ENCODE results near the gene IPO8. TPM values are rescaled to one million over a fixed set of nuclear protein-coding genes. Genes with fewer than 3 reads are reported as not detected.
"Not testable (repeated sequence)": the region's sequence is repeated elsewhere in the genome, so short reads cannot be mapped to it uniquely, and the experiment has no call there.

IPO8 gene
- total and polyA plus RNA-seq, 2 donors = 28.2 to 63.0 TPM

DNA sequence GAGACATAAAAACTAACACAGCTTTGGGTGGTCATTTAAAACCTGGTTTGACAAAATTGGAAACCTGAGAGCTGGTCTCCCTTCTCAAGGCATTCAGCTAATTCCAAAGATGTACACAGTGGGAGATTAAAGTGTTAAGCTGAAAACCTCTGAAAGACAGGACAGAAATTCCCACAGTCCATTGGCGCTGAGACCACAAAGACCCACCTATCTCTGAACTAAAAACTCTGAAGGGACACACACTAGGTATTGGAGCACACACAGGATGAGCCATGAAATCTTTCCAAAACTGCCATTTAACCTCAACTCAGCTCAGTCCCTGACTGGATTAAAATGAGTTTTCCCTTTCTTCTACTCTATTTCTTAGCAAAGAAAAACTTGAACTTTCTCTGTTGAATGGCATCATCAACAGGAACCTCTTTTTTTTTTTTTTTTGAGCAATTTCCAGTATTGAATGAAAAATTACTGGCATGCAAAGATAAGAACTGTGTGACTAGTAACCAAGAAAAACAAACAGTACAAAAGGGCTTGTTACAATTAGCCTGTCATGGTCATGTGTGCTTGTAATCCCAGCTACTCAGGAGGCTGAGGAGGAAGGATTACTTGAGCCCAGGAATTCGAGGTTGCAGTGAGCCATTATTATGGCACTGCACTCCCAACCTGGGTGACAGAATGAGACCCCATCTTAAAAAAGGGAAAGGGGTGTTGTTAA, 82.4 kb downstream of the IPO8 start:
- Histone ChIP-seq H3K27ac (ENCODE audit: low read depth) (no peak overlapping the region), H3K4me1 (ENCODE audit: insufficient read depth) (no peaks in the 10 kb centered on the region), H3K4me3 (ENCODE audit: low read depth, low read length) (no peak overlapping the region), H3K36me3 (ENCODE audit: insufficient read depth) (no peaks in the 10 kb centered on the region)
- DNase-seq (ENCODE audit: extremely low spot score) = no peak
- 43% methylated on average over 2 of the region's 2 CpGs for WGBS

DNA sequence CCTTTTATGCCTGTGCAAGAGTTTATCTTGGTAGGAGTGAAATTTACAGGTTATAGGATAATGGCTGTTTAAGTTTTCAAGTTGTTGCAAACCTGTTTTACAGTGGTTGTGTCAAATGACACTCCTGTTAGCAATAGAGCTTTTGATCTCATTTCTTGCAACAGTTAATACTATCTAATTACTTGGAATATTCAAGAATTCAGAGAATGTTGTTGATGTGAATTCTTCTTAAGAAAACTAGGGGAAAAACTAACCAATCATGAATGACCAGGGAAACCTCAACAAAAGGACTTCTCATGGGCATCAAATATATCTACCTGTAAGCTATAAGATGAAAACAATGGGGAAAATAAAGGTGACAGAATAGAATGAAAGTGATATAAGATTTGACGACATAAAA, 85.0 kb downstream of the IPO8 start:
- WGBS = 97% methylated on average over 1 of the region's 1 CpG
- Histone ChIP-seq H3K36me3 (ENCODE audit: insufficient read depth) (no peaks in the 10 kb centered on the region), H3K4me3 (ENCODE audit: low read depth, low read length) (no peak overlapping the region), H3K27ac (ENCODE audit: low read depth) (no peak overlapping the region), H3K4me1 (ENCODE audit: insufficient read depth) (no peaks in the 10 kb centered on the region)
- no peak for DNase-seq (ENCODE audit: extremely low spot score)

DNA sequence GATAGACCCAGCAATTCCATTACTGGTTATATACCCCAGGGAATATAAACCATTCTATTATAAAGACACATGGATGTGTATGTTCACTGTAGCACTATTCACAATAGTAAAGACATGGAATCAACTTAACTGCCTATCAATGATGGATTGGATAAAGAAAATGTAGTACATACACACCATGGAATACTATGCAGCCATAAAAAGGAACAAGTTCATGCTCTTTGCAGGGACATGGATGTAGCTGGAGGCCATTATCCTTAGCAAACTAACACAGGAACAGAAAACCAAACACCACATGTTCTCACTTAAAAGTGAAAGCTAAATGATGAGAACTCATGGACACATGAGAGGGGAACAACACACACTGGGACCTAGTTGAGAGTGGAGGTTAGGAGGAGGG, 85.8 kb downstream of the IPO8 start:
- H3K27ac ChIP-seq (ENCODE audit: low read depth); H3K4me1 ChIP-seq (ENCODE audit: insufficient read depth); DNase-seq (ENCODE audit: extremely low spot score); H3K36me3 ChIP-seq (ENCODE audit: insufficient read depth); H3K4me3 ChIP-seq (ENCODE audit: low read depth, low read length): not testable (repeated sequence)

DNA sequence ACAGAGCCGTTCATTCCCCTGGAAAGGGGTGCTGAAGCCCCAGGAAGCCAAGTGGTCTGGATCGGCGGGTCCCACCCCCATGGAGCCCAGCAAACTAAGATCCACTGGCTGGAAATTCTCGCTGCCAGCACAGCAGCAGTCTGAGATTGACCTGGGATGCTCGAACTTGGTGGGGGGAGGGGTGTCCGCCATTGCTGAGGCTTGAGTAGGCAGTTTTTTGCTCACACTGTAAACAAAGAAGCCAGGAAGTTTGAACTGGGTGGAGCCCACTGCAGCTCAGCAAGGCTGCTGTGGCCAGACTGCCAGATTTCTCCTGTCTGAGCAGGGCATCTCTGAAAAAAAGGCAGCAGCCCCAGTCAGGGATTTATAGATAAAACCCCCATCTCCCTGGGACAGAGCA, 91.4 kb downstream of the IPO8 start:
- not testable (repeated sequence) for H3K4me3 ChIP-seq (ENCODE audit: low read depth, low read length); H3K36me3 ChIP-seq (ENCODE audit: insufficient read depth); H3K4me1 ChIP-seq (ENCODE audit: insufficient read depth); DNase-seq (ENCODE audit: extremely low spot score); H3K27ac ChIP-seq (ENCODE audit: low read depth)
- WGBS = 57% methylated on average over 6 of the region's 6 CpGs

DNA sequence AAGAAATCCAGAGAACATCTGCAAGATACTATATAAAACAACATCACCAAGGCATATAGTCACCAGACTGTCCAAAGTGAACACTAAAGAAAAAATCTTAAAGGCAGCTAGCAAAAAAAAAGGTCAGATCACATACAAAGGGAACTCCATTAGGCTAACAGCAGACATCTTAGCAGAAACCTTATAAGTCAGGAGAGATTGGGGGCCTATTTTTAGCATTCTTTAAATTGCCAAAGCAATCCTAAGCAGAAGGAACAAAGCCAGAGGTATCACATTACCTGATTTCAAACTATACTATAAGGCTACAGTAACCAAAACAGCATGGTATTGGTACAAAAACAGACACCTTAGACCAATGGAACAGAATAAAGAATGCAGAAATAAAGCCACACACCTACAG, 92.5 kb downstream of the IPO8 start:
- Histone ChIP-seq H3K27ac (ENCODE audit: low read depth) (no peak overlapping the region), H3K4me3 (ENCODE audit: low read depth, low read length) (no peak overlapping the region), H3K36me3 (ENCODE audit: insufficient read depth) (no peaks in the 10 kb centered on the region), H3K4me1 (ENCODE audit: insufficient read depth) (no peaks in the 10 kb centered on the region)
- no peak for DNase-seq (ENCODE audit: extremely low spot score)

DNA sequence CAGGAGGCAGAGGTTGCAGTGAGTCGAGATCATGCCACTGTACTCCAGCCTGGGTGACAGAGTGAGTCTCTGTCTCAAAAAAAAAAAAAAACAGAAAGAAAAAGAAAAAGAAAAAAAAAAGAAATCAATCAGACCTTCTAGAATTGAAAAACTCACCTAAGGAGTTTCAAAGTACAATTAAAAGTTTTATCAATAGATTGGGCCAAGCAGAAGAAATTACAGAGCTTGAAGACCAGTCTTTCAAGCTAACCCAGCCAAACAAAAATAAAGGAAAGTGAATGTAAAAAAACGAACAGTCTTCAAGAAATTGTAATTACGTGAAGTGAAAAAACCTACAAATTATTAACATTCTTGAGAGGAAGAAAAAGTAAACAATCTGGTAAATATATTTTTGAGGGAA, 93.0 kb downstream of the IPO8 start:
- WGBS = 94% methylated on average over 3 of the region's 3 CpGs
- no peak overlapping the region for H3K27ac ChIP-seq (ENCODE audit: low read depth)
- H3K36me3 ChIP-seq (ENCODE audit: insufficient read depth) = no peaks in the 10 kb centered on the region
- no peak overlapping the region for H3K4me3 ChIP-seq (ENCODE audit: low read depth, low read length)
- DNase-seq (ENCODE audit: extremely low spot score) = no peak
- H3K4me1 ChIP-seq (ENCODE audit: insufficient read depth) = no peaks in the 10 kb centered on the region

DNA sequence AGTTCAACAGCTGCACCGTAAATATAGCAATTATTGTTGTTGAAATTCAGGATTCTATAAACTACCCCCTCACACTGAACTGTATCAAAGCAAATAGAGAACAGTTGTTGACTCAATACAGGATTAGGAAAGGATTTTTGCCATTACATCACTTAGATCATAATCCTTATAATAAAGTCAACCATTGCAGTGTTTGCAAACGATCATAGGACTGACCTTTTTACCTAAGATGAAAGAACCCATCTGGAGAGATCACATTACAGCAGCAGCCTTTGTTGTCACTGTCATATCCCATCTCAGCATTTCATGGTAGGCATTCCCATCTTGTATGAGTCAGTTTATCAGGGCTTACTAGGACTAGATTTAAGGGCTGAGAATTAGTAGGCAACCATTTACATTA, 96.1 kb downstream of the IPO8 start:
- 19% methylated on average over 2 of the region's 2 CpGs for WGBS
- Histone ChIP-seq H3K36me3 (ENCODE audit: insufficient read depth) (no peaks in the 10 kb centered on the region), H3K27ac (ENCODE audit: low read depth) (no peak overlapping the region), H3K4me3 (ENCODE audit: low read depth, low read length) (no peak overlapping the region), H3K4me1 (ENCODE audit: insufficient read depth) (no peaks in the 10 kb centered on the region)
- DNase-seq (ENCODE audit: extremely low spot score) = no peak

DNA sequence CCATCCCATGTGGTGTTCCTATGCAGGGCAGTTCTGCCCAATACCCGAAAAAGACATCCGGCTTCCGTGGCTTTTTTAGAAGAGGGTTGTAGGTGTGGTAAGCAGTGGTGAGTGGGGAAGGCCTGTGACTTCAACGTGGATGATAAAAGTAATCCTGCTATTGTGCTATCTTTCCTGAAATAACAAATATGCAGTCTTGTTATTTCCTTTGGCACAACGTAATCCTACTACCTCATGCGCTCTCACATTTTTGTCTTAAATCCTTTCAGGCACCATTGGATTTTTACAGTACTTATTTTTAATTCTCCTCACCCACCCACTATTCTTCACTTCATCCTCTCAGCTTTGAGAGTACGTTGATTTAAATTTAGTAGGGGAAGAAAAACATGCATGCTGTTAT, 96.8 kb downstream of the IPO8 start:
- 44% methylated on average over 7 of the region's 7 CpGs for WGBS
- H3K4me1 ChIP-seq (ENCODE audit: insufficient read depth) = no peaks in the 10 kb centered on the region
- no peak for DNase-seq (ENCODE audit: extremely low spot score)
- H3K27ac ChIP-seq (ENCODE audit: low read depth) = no peak overlapping the region
- no peak overlapping the region for H3K4me3 ChIP-seq (ENCODE audit: low read depth, low read length)
- no peaks in the 10 kb centered on the region for H3K36me3 ChIP-seq (ENCODE audit: insufficient read depth)

DNA sequence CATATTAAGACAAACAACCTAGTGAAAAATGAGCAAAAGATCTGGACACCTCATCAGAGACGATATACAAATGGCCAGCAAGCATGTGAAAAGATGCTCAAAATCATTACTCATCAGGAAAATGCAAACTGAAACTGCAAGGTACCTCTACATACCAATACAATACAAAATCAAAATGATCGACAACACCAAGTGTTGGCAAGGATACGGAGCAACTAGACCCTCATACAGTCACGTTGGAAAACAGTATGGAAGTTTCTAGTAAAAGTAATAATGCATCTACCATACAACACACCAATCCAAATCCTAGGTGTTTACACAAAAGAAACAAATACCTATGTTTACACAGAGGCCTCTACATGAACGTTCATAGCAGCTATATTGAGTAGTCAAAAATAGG, 99.9 kb downstream of the IPO8 start:
- WGBS = 89% methylated on average over 5 of the region's 5 CpGs
- no peak overlapping the region for H3K4me3 ChIP-seq (ENCODE audit: low read depth, low read length)
- H3K4me1 ChIP-seq (ENCODE audit: insufficient read depth) = no peaks in the 10 kb centered on the region
- H3K27ac ChIP-seq (ENCODE audit: low read depth) = no peak overlapping the region
- no peak for DNase-seq (ENCODE audit: extremely low spot score)
- no peaks in the 10 kb centered on the region for H3K36me3 ChIP-seq (ENCODE audit: insufficient read depth)

DNA sequence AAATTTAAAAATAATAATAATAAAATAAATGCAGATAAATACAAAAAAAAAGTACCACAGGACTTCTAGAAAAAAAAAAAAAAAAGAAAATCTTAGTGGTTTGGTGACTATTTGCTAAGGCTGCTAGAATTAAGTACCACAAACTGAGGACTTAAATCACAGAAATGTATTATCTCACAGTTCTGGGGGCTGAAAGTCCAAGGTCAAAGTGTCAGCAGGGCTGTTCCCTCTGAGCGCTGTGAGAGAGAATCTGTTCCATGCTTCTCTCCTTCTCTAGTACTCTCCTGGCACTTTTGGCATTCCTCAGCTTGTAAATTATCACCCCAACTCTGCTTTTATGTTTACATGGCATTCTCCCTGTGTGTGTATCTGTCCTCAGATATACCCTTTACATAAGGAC, 101.2 kb downstream of the IPO8 start:
- WGBS = 90% methylated on average over 1 of the region's 1 CpG
- Histone ChIP-seq H3K4me3 (ENCODE audit: low read depth, low read length) (no peak overlapping the region), H3K27ac (ENCODE audit: low read depth) (no peak overlapping the region), H3K36me3 (ENCODE audit: insufficient read depth) (no peaks in the 10 kb centered on the region), H3K4me1 (ENCODE audit: insufficient read depth) (no peaks in the 10 kb centered on the region)
- DNase-seq (ENCODE audit: extremely low spot score) = no peak

DNA sequence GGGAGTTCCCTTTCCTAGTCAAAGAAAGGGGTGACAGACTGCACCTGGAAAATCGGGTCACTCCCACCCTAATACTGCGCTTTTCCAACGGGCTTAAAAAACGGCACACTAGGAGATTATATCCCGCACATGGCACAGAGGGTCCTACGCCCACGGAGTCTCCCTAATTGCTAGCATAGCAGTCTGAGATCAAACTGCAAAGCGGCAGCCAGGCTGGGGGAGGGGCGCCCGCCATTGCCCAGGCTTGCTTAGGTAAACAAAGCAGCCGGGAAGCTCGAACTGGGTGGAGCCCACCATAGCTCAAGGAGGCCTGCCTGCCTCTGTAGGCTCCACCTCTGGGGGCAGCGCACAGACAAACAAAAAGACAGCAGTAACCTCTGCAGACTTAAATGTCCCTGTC, 107.1 kb downstream of the IPO8 start:
- 71% methylated on average over 13 of the region's 13 CpGs for WGBS
- not testable (repeated sequence) for H3K4me1 ChIP-seq (ENCODE audit: insufficient read depth); H3K4me3 ChIP-seq (ENCODE audit: low read depth, low read length); DNase-seq (ENCODE audit: extremely low spot score); H3K27ac ChIP-seq (ENCODE audit: low read depth); H3K36me3 ChIP-seq (ENCODE audit: insufficient read depth)

DNA sequence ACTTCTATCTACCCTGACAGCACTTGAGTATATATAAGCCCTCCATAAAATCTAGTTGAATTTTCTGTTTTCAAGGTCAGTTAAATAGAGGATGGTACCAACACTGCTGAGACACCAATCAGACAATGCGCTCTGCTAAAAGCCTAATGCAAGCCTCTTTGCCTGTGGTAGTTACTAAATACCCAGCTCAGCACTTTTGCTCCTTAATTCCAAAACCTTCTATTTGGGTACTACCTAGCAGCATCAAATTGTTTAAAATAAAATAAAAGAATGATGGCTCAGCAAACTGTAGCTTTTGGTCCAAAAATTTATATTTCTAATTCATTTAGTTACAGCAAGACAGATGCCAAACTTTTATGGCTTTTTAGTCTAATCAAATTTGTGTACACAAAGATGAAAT, 107.9 kb downstream of the IPO8 start:
- H3K27ac ChIP-seq (ENCODE audit: low read depth) = no peak overlapping the region
- 97% methylated on average over 1 of the region's 1 CpG for WGBS
- H3K36me3 ChIP-seq (ENCODE audit: insufficient read depth) = peaks cover 2% of the 10 kb centered on the region
- H3K4me1 ChIP-seq (ENCODE audit: insufficient read depth) = no peaks in the 10 kb centered on the region
- H3K4me3 ChIP-seq (ENCODE audit: low read depth, low read length) = no peak overlapping the region
- DNase-seq (ENCODE audit: extremely low spot score) = no peak

DNA sequence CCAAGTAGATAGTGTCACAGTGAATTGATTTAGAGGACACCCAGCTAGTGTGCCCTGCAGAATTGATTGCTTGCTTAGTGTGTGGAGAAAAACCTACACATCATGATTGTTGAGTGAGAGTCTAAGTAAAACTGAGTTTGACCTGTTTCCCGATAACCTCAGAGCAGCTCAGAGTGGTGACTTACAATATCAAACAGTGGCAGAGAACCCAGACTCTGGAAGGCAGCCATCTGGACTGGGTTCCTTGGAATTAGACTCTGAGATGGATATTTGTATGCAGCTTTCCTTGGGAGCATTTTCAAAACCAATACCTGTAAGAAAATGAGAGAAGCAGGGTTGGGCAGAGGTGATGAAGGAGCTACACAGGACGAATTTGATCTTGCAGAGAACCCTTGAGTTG, 109.8 kb downstream of the IPO8 start:
- no peaks in the 10 kb centered on the region for H3K4me1 ChIP-seq (ENCODE audit: insufficient read depth)
- 85% methylated on average over 2 of the region's 2 CpGs for WGBS

DNA sequence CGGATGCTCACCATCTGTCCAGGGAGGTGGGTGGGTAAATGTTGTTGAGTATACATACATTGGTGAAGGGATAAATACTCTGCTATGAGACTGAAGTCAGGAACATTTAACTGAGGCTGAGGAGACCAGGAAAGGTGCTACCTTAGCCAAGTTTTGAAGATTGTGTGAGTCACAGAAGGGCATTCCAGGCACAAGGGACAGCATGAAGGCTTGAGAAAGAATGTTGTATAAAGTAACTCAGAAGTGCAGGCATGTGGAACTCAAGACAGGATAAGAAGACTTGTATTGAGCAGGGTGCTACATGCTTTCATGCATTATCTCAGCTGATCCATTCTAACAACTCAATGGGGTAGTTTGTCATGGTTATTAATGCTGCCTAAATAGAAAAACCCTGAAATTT, 112.7 kb downstream of the IPO8 start:
- Histone ChIP-seq H3K4me1 (ENCODE audit: insufficient read depth) (no peaks in the 10 kb centered on the region), H3K27ac (ENCODE audit: low read depth) (no peak overlapping the region), H3K4me3 (ENCODE audit: low read depth, low read length) (no peak overlapping the region), H3K36me3 (ENCODE audit: insufficient read depth) (peaks cover 2% of the 10 kb centered on the region)
- WGBS = 88% methylated on average over 1 of the region's 1 CpG
- DNase-seq (ENCODE audit: extremely low spot score) = no peak

More for the DNA sequence above, 109.8 kb downstream of the IPO8 start:
- peaks cover 2% of the 10 kb centered on the region for H3K36me3 ChIP-seq (ENCODE audit: insufficient read depth)
- H3K27ac ChIP-seq (ENCODE audit: low read depth) = no peak overlapping the region
- H3K4me3 ChIP-seq (ENCODE audit: low read depth, low read length) = no peak overlapping the region
- DNase-seq (ENCODE audit: extremely low spot score) = no peak

DNA sequence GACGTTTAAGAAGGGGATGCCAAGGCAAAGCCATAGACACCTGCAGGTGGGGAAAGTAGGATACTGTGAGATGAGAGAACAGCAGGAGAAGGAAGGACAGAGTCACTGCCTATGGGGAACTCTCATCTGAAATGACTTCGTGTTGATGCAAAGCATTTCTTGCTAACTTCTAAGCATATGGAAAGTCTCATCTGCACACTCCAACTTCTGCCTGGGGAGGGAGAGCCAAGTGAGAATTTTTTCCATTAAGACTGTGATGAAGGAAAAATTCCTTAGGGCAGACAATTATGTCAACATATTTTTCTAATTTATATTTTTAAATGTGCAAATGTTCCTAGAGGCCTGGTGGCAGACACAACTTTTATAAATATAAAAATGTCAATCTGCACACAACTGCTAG, 115.3 kb downstream of the IPO8 start:
- 32% methylated on average over 2 of the region's 2 CpGs for WGBS
- H3K4me1 ChIP-seq (ENCODE audit: insufficient read depth) = no peaks in the 10 kb centered on the region
- no peak overlapping the region for H3K27ac ChIP-seq (ENCODE audit: low read depth)
- H3K4me3 ChIP-seq (ENCODE audit: low read depth, low read length) = no peak overlapping the region
- DNase-seq (ENCODE audit: extremely low spot score) = no peak
- H3K36me3 ChIP-seq (ENCODE audit: insufficient read depth) = no peaks in the 10 kb centered on the region

Data from urinary bladder (tissue), 4 donors.